ENCODE results near the gene EHD1. TPM values are rescaled to one million over a fixed set of nuclear protein-coding genes. Genes with fewer than 3 reads are reported as not detected.

Gene EHD1
- total and polyA plus RNA-seq, 9 of the 15 experiments (the other 6 are each of a cell fraction or from before 2014, with no cell fraction given): 0.46 to 65.0 (median 16.4) TPM

GRCh38 chr11:64834723-64835615, 43.5 kb downstream of the EHD1 start:
- H3K36me3 ChIP-seq (ENCODE audit: control insufficient read depth, insufficient read depth, low read length): peaks cover 67% of the 10 kb centered on the region; the same call in 2 of the 3 replicates
- H3K4me1 ChIP-seq (replicated peaks in 1 of 2; ENCODE audit: control insufficient read depth in 2 of 2, insufficient read depth in 2 of 2, low read length in 2 of 2): peaks cover 0 to 37% of the 10 kb centered on the region in 2 experiments; a peak in 1 of 5 replicates
- no peak overlapping the region for H3K4me3 ChIP-seq
- H3K9me3 ChIP-seq (replicated peaks; ENCODE audit: control insufficient read depth, insufficient read depth, low read depth, low read length): no peaks in the 10 kb centered on the region
- H3K27me3 ChIP-seq (ENCODE audit: control insufficient read depth in 2 of 2, insufficient read depth in 2 of 2, low read length in 2 of 2): no peaks in the 10 kb centered on the region
- BruUV-seq (replicated peaks): no TSS peak
- H2AFZ ChIP-seq (ENCODE audit: low read depth, low read length): no peak overlapping the region
- ChIA-PET POLR2A (interaction anchor here (1.0 to 1.3 kb wide), 4 partner anchors 9 to 155 kb away, joined by 3 to 4 read pairs (median 4); partner anchors contain the start of gene CDC42BPG), CTCF (ENCODE audit: low intra/inter-chr PET ratio) (no interaction called here)
- intact Hi-C loops (cut with micrococcal nuclease) (no loop called here), in situ Hi-C loops (cut with MboI) (no loop called here)
- H4K20me1 ChIP-seq (replicated peaks; ENCODE audit: control insufficient read depth, insufficient read depth, low read length): no peaks in the 10 kb centered on the region
- no peak for ATAC-seq
- no peaks in the 10 kb centered on the region for H3K9me1 ChIP-seq (ENCODE audit: control insufficient read depth, insufficient read depth, low read length)
- peak overlapping the region in 1 of 2 experiments; percentile 52; a peak in 2 of 4 replicates for H3K9ac ChIP-seq (ENCODE audit: insufficient read depth in 1 of 2, low read depth in 2 of 2, low read length in 2 of 2)
- TF ChIP-seq GTF2A2 (tag; IDR thresholded peaks at IDR 0.05) (no peak), ZNF354B (CRISPR knock-in tag; IDR thresholded peaks at IDR 0.05) (no peak), SRSF7 (optimal IDR thresholded peaks at IDR 0.05; ENCODE audit: low read depth, low read length) (no peak), ZNF644 (tag; IDR thresholded peaks at IDR 0.05; ENCODE audit: low read depth) (no peak), ZNF23 (CRISPR knock-in tag; IDR thresholded peaks at IDR 0.05) (no peak), TAF7 (tag; IDR thresholded peaks at IDR 0.05) (no peak), CEBPB (tag; IDR thresholded peaks at IDR 0.05) (no peak), ZNF24 (IDR thresholded peaks at IDR 0.05) (no peak), SREBF2 (CRISPR knock-in tag; IDR thresholded peaks at IDR 0.05) (no peak), PRMT5 (CRISPR knock-in tag; IDR thresholded peaks at IDR 0.05) (no peak), KLF1 (tag; IDR thresholded peaks at IDR 0.05) (no peak), ZNF282 (CRISPR knock-in tag; IDR thresholded peaks at IDR 0.05) (no peak), HES1 (IDR thresholded peaks at IDR 0.05; ENCODE audit: low read depth) (no peak), ZBTB33 (CRISPR knock-in tag; IDR thresholded peaks at IDR 0.05) (no peak), ELF2 (CRISPR knock-in tag; IDR thresholded peaks at IDR 0.05) (no peak), SUPT5H (IDR thresholded peaks at IDR 0.05) (no peak), FIP1L1 (IDR thresholded peaks at IDR 0.05; ENCODE audit: low read depth, low read length, poor library complexity, severe bottlenecking) (no peak), KHSRP (IDR thresholded peaks at IDR 0.05) (no peak)
- H3K79me2 ChIP-seq (ENCODE audit: control insufficient read depth, insufficient read depth, low read length): no peaks in the 10 kb centered on the region
- WGBS (ENCODE audit: insufficient coverage, low coverage, missing lambda C conversion rate): 82% methylated on average over 14 of the region's 29 CpGs
- H3K4me2 ChIP-seq (ENCODE audit: insufficient read depth, low read length): no peak overlapping the region
- H3K27ac ChIP-seq (ENCODE audit: extremely low read depth, low read depth, low read length): no peak overlapping the region
- DNase-seq (ENCODE audit: extremely low read depth in 1 of 4, low spot score in 3 of 4): no peak
- FAIRE-seq: no peak

All from K562 (cell line).